Right ventricle myocardium inferior (tissue), 1 donor: ENCODE measurements around the gene TSN. TPM values are rescaled to one million over a fixed set of nuclear protein-coding genes. Genes with fewer than 3 reads are reported as not detected.
"Not testable (repeated sequence)": the region's sequence is repeated elsewhere in the genome, so short reads cannot be mapped to it uniquely, and the experiment has no call there.

Source experiments
- ATAC-seq: fragments of 200-7000 bp; cut with Tn5 transposase; one replicate; pipeline ENCODE4 v1.9.1; 2020; ENCODE audit warnings: mild to moderate bottlenecking, moderate library complexity
- DNase-seq: peaks from one replicate; pipeline ENCODE4 v3.0.0; 2021; ENCODE audit errors: missing footprints
- intact Hi-C: fragments of 100-400 bp; cut with DNase I; formaldehyde crosslinking; loops from one replicate; pipeline ENCODE4 v1.11.0; 2022
- total RNA-seq: library from RNA; stranded (reverse); fragmentation: NEBNext Ultra II Directional; extraction: Animal tissue kit (Norgen Biotek cat#: 25700); gene quantifications from one replicate; pipeline ENCODE4 v1.2.1, GENCODE V29; 2021
- donor health status: DM: no; HTN: yes; CAD: no; lungs with severe emphysema.

Gene TSN
- total RNA-seq, 1 donor from 2014 or later, result 32.1 TPM

- ATAC-seq (no peak), DNase-seq (no peak)
- intact Hi-C loops, result no loop called here
Measured at GRCh38 chr2:121790276-121790956, 35.0 kb downstream of the TSN start.

- ATAC-seq, result no peak
- intact Hi-C loops, result no loop called here
- DNase-seq, result no peak
Measured at GRCh38 chr2:121791290-121791689, 35.8 kb downstream of the TSN start.

DNA sequence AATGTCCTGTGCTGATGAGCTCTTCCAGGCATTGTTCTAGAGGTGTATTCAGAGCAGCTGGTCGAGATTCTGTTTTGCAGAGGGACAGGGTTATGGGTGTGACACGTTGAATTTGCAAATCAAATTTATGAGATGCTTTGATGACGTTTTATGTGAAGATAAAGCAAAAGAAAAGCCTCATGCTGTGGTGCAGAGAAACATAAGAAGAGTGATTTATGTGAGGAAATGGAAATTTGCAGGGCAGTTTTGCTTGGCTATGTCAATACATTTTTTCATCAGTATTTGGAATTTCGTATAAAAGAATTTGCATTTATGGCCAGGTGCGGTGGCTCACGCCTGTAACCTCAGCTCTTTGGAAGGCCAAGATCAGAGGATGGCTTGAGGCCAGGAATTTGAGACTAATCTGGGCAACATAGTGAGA, 36.4 kb downstream of the TSN start:
- intact Hi-C loops, result no loop called here
- ATAC-seq (no peak), DNase-seq (no peak)

DNA sequence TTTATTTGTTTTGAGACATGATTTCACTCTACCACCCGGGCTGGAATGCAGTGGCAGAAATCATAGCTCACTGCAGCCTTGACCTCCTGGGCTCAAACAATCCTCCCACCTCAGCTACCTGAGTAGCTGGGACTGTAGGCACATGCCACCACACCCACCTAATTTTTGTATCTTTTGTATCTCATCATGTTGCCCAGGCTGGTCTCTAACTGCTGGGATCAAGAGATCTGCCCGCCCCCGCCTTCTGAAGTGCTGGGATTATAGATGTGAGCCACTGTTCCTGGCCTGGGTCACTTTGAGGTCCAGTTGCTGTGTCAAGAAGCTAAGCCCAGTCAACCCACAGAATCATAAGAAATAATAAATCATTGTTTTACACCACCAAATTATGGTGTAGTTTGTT, 38.4 kb downstream of the TSN start:
- intact Hi-C loops, result no loop called here
- no peak for DNase-seq
- no peak for ATAC-seq

- no peak for ATAC-seq
- DNase-seq, result no peak
- intact Hi-C loops, result no loop called here
Measured at GRCh38 chr2:121794233-121794632, 38.8 kb downstream of the TSN start.

DNA sequence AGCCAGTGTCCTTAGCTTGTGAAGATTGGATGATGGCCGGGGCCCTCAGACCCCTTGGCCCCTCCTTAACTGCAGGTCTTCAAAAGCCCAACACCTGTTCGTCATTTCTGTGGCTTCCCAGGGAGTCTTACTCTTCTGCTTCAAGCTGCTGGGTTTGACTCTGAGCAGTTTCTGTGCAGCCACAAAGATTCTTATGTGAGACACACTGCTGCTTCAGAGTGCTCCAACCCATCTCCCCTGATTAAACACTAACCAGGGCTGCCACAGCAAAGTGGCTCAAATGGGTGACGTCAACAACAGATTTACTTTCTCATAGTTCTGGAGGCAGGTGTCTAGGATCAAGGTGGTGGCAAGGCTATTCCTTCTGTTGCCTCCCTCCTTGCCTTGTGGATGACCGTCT, 40.8 kb downstream of the TSN start:
- intact Hi-C loops, result no loop called here
- DNase-seq, result no peak
- ATAC-seq, result no peak

DNA sequence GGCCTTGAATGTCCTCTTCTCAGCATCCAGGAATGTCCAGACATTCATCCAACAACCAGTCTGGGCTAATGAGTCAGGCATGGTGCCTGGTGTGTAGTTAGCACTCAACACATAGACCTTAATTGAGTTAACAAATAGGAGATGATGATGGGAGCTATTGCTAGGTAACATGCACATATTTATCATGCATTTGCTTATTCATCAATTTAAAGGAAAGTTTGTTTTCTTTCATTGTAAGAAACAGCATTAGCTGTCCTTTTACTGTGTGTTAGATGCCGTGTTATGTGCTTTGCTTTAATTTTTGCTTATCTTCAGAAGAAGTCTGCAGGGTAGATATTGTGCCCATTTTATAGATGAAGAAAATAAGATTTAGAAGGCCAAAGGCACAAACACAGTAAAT, 43.2 kb downstream of the TSN start:
- intact Hi-C loops, result no loop called here
- no peak for ATAC-seq
- no peak for DNase-seq

DNA sequence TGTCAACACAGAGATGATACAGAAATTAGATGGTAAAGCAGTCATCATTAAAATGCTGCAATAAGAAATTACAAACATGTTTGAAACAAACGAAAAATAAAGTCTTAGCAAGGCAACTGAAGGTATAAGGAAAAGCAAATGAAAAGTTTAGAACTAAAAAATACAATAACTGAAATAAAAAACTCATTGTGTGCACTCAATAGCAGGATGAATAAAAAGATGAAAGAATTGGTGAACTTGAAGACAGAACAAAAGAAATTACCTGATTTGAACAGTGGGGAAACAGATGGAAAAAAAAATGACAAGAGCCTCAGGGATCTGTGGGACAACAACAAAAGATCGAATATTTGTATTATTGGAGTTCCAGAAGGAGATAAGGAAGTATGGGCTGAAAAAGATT, 46.5 kb downstream of the TSN start:
- ATAC-seq (no peak), DNase-seq (no peak)
- intact Hi-C loops, result no loop called here

DNA sequence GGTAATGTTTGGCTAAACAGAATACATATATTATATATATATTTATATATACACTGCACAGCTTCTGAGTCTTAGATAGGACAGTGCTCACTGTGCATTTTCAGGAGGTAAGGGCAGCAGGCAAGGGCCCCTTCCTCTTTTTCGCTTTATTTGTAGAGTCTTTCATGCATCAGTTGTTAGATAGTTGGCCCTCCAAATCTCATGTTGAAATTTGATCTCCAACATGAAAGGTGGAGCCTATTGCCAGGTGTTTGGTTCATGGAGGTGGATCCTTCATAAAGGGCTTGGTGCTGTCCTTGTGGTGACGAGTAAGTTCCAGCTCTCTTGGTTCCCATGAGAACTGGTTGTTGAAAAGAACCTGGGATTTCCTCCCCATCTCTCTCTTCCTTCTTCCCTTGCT, 48.1 kb downstream of the TSN start:
- ATAC-seq (no peak), DNase-seq (no peak)
- intact Hi-C loops, result no loop called here

DNA sequence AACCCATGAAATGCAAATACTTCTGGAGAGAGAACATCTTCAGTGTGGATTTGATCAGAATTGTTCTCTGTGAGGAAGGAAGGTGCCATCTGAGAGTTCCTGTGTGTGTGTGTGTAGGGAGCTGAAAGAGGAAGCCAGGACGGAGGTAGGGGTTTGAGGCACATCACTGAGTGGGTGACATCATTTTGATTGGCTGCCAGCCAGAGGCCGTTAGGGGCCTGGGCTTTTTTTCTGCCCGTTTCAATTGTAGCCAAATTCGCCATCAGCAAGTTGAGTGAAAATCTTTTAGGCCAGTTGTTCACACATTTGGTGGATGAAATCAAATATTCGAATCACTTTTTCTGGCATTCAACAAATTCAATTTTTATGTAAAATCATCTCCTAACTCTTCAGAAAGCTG, 48.9 kb downstream of the TSN start:
- DNase-seq (no peak), ATAC-seq (no peak)
- intact Hi-C loops, result no loop called here

- intact Hi-C loops, result no loop called here
- ATAC-seq (no peak), DNase-seq (no peak)
Measured at GRCh38 chr2:121804997-121805765, 49.7 kb downstream of the TSN start.

GRCh38 chr2:121805766-121806143, 50.3 kb downstream of the TSN start:
- ATAC-seq, result no peak
- no peak for DNase-seq
- intact Hi-C loops, result no loop called here

GRCh38 chr2:121807771-121808170, 52.3 kb downstream of the TSN start:
- DNase-seq, intact Hi-C loops, ATAC-seq: not testable (repeated sequence)

DNA sequence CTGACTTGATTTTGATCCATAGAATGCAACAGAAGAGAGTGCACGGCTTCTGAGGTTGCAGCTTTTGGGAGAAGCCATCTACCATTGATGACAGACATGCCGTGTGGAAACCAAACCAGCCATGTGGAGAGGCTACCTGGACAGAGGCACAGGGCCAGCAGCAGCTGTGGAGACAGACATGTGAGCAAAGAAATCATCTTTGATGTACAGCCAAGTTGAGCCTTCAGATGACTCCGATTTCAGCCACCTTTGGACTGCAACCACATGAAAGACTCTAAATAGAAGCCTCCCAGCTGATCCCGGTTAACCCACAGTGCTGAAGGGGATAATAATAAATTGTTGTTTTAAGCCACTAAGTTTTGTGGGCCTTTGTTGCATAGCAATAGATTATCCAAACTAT, 54.2 kb downstream of the TSN start:
- intact Hi-C loops, result loop anchor here (10.0 kb wide), 1 partner anchor 165 kb away; no protein-coding TSS in a partner anchor
- DNase-seq, result no peak
- no peak for ATAC-seq

DNA sequence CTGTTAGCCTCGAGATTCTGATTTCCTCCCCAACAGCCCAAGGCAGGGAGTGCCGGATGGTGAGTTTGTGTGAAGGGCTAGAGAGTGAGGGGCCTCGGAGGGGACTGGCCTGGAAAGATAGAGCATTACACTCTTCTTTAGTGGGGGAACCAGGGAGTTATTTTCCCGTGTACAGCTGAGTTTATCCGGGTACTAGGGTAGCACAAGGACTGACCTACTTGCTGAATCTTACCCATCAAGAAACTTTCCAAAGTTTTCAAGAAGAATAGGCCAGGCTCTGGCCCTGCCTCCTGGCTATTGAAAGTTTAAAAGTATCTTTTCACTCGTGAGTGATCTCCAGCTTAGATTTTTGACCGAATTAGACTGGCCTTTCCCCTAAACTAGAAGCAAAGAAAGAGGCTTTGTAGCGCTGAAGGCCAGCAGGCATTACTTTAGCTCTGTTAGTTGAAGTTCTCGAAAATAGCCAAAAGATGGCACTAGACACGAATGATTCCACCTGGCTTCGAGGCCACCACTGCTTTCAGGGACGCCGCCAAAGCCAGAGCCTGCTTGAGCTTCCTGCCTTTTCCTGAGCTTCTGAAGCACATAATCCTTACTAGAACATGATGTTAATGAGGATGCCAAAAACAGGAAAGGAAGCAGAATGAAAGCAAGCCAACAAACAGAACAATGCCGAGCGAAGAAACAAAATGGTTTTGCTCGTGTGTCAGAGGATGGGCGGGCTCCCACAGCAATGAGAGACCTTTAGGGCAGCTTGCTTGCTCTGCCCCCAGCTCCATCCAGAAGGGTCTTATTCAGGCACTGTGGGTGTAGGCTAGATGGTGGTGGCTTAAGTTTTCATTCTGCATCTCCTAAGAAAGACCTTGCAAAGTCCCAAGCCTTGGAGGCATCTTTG, 55.8 kb downstream of the TSN start:
- ATAC-seq (peak; percentile 92), DNase-seq (peak; percentile 81)
- intact Hi-C loops, result loop anchor here (10.0 kb wide), 1 partner anchor 164 kb away; no protein-coding TSS in a partner anchor

DNA sequence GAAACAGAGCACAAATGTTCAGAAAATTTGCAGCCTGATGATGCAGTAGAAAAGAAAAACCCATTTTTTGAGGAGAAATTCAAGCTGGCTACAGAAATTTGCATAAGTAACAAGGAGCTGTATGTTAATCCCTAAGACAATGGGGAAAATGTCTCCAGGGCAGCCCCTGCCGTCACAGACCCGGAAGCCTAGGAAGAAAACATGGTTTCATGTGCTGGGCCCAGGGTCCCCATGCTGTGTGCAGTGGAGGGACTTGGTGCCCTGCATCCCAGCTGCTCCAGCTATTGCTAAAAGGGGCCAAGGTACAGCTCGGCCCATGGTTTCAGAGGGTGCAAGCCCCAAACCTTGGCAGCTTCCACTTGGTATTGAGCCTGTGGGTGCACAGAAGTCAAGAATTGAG, 57.6 kb downstream of the TSN start:
- intact Hi-C loops, result loop anchor here (10.0 kb wide), 1 partner anchor 162 kb away; no protein-coding TSS in a partner anchor
- DNase-seq, ATAC-seq: not testable (repeated sequence)

DNA sequence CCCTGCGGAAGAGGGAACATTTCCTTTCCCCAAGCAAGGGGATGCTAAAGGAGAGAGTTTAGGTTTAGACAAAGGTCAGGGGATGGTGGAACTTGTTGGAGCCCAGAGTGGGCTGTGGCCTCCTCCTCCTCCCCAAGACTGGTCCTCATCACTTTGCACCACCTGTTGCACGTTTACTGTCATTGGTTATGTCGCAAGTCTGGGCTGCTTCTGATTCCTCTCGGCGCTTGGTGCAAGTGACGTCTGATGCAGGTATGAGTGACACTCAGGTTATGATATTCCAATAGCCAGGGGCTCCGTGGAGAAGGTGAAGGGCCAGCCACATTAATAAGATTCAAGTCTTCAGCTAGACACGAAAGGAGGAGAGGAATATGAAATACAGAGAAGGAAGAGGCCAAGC, 59.8 kb downstream of the TSN start:
- intact Hi-C loops, result loop anchor here (10.0 kb wide), 1 partner anchor 160 kb away; no protein-coding TSS in a partner anchor
- ATAC-seq, result no peak

DNA sequence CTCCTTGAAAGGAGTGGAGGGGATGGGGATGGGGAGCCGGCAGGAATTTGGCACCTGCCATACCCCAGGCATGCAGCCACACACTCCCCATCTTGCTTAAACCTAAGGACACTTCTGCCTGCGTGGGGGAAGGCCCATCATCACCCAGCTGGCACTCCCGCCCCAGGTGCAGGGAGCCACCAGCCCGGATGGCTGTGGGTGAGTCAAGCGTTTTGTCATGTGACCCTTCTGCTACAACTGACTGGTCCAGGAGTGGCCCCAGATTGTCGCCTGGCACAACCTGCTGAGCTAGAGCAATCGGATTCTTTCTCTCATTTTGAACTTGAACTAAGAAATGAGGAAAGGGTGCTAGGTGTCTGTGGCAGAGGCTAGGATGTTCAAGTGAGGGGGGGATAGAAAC, 61.3 kb downstream of the TSN start:
- ATAC-seq (no peak), DNase-seq (no peak)
- intact Hi-C loops, result loop anchor here (10.0 kb wide), 1 partner anchor 158 kb away; no protein-coding TSS in a partner anchor

More for the DNA sequence above, 59.8 kb downstream of the TSN start:
- no peak for DNase-seq

DNA sequence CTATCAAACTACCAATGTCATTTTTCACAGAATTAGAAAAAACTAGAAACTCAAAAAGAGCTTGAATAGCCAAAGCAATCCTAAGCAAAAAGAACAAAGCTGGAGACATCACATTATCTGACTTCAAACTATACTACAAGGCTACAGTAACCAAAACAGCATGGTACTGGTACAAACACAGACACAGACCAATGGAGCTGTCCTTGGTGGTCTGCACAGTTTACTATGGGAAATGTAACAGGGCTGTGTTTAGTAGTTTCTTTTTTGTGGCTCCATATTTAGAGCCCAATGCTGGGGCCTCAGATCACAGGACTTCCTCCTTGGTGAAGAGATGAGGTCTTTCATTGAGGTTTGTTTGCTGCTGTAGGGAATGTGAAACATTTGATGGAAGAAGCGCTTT, 61.9 kb downstream of the TSN start:
- DNase-seq, ATAC-seq: not testable (repeated sequence)
- intact Hi-C loops, result loop anchor here (10.0 kb wide), 1 partner anchor 157 kb away; no protein-coding TSS in a partner anchor
